ENCODE measurements around the gene SLC25A26. TPM values are rescaled to one million over a fixed set of nuclear protein-coding genes. Genes with fewer than 3 reads are reported as not detected.
"Not testable (repeated sequence)": the region's sequence is repeated elsewhere in the genome, so short reads cannot be mapped to it uniquely, and the experiment has no call there.

Gene SLC25A26
- total RNA-seq, 1 donor from 2014 or later, result 48.4 TPM

GRCh38 chr3:66303491-66303901, 82.7 kb downstream of the SLC25A26 start:
- DNase-seq (no peak), ATAC-seq (no peak)
- intact Hi-C loops (cut with micrococcal nuclease), result no loop called here

- ATAC-seq, result no peak
- no peak for DNase-seq
- intact Hi-C loops (cut with micrococcal nuclease), result no loop called here
These were observed 83.5 kb downstream of the SLC25A26 start for GRCh38 chr3:66304293-66304692.

GRCh38 chr3:66306086-66306485, 85.3 kb downstream of the SLC25A26 start:
- not testable (repeated sequence) for DNase-seq

GRCh38 chr3:66306991-66307390, 86.2 kb downstream of the SLC25A26 start:
- ATAC-seq; DNase-seq; intact Hi-C loops (cut with micrococcal nuclease): not testable (repeated sequence)

More at GRCh38 chr3:66306086-66306485, 85.3 kb downstream of the SLC25A26 start:
- ATAC-seq; intact Hi-C loops (cut with micrococcal nuclease): not testable (repeated sequence)

GRCh38 chr3:66312039-66312438, 91.2 kb downstream of the SLC25A26 start:
- DNase-seq, result no peak
- intact Hi-C loops (cut with micrococcal nuclease), result no loop called here
- no peak for ATAC-seq

- ATAC-seq, result no peak
- DNase-seq, result no peak
- intact Hi-C loops (cut with micrococcal nuclease), result no loop called here
These were observed 93.7 kb downstream of the SLC25A26 start for GRCh38 chr3:66314455-66314854.

- intact Hi-C loops (cut with micrococcal nuclease), result no loop called here
- peak; percentile 51 for ATAC-seq
- no peak for DNase-seq
These were observed 97.1 kb downstream of the SLC25A26 start for GRCh38 chr3:66317750-66318376.

GRCh38 chr3:66320390-66320789, 99.6 kb downstream of the SLC25A26 start:
- no peak for ATAC-seq
- DNase-seq, result no peak

GRCh38 chr3:66322436-66322835, 101.6 kb downstream of the SLC25A26 start:
- ATAC-seq, result no peak
- intact Hi-C loops (cut with micrococcal nuclease), result no loop called here
- no peak for DNase-seq

More at GRCh38 chr3:66320390-66320789, 99.6 kb downstream of the SLC25A26 start:
- intact Hi-C loops (cut with micrococcal nuclease), result no loop called here

GRCh38 chr3:66326340-66326739, 105.5 kb downstream of the SLC25A26 start:
- peak; percentile 50 for DNase-seq
- ATAC-seq, result peak; percentile 77
- intact Hi-C loops (cut with micrococcal nuclease), result no loop called here

- ATAC-seq, result no peak
- intact Hi-C loops (cut with micrococcal nuclease), result no loop called here
- DNase-seq, result no peak
These were observed 114.9 kb downstream of the SLC25A26 start for GRCh38 chr3:66335671-66336070.

GRCh38 chr3:66336333-66336766, 115.5 kb downstream of the SLC25A26 start:
- ATAC-seq, result peak; percentile 36
- DNase-seq, result no peak
- intact Hi-C loops (cut with micrococcal nuclease), result no loop called here

GRCh38 chr3:66338927-66339326, 118.1 kb downstream of the SLC25A26 start:
- intact Hi-C loops (cut with micrococcal nuclease), result no loop called here
- DNase-seq, result no peak
- no peak for ATAC-seq

- DNase-seq (no peak), ATAC-seq (no peak)
- intact Hi-C loops (cut with micrococcal nuclease), result no loop called here
These were observed 122.0 kb downstream of the SLC25A26 start for GRCh38 chr3:66342717-66343356.

GRCh38 chr3:66344391-66344811, 123.6 kb downstream of the SLC25A26 start:
- intact Hi-C loops (cut with micrococcal nuclease), result no loop called here
- DNase-seq (no peak), ATAC-seq (peak; percentile 22)

- peak; percentile 15 for ATAC-seq
- intact Hi-C loops (cut with micrococcal nuclease), result no loop called here
These were observed 124.2 kb downstream of the SLC25A26 start for GRCh38 chr3:66344848-66345578.

GRCh38 chr3:66348704-66349103, 127.9 kb downstream of the SLC25A26 start:
- DNase-seq, result no peak
- peak; percentile 73 for ATAC-seq
- intact Hi-C loops (cut with micrococcal nuclease), result no loop called here

More at GRCh38 chr3:66344848-66345578, 124.2 kb downstream of the SLC25A26 start:
- DNase-seq, result no peak

GRCh38 chr3:66350601-66351000, 129.8 kb downstream of the SLC25A26 start:
- no peak for ATAC-seq
- intact Hi-C loops (cut with micrococcal nuclease), result no loop called here
- no peak for DNase-seq

GRCh38 chr3:66353039-66353438, 132.2 kb downstream of the SLC25A26 start:
- no peak for DNase-seq
- no peak for ATAC-seq
- intact Hi-C loops (cut with micrococcal nuclease), result no loop called here

- DNase-seq (no peak), ATAC-seq (peak; percentile 85)
- intact Hi-C loops (cut with micrococcal nuclease), result no loop called here
These were observed 132.7 kb downstream of the SLC25A26 start for GRCh38 chr3:66353530-66353929.
